Adrenal gland (tissue), 5 donors: ENCODE measurements around the gene C18orf32.

Experiments
- CTCF ChIP-seq, 6 experiments: fragments of 450-650 bp in 4 of 6; fragments of 200-600 bp in 2 of 6; sonication (generic) in 1 of 6; IDR thresholded peaks; 1 replicate in 5 of 6; 2 replicates in 1 of 6; pipeline versions ENCODE4 v1.5.1 to v1.8.0; 2016 to 2021; ENCODE audit warnings: antibody characterized with exemption in 6 of 6, mild to moderate bottlenecking in 2 of 6, moderate library complexity in 1 of 6
- POLR2A ChIP-seq, 2 donors: fragments of 450-650 bp; IDR thresholded peaks; one replicate each; pipeline ENCODE4 v1.6.1; 2017; ENCODE audit warnings: antibody characterized with exemption in 2 of 2, mild to moderate bottlenecking in 2 of 2, moderate library complexity in 1 of 2
- donor health status: DM: no; HTN: no; CAD: no.

- TF ChIP-seq CTCF (IDR thresholded peaks at IDR 0.05) (no peak), POLR2A (IDR thresholded peaks at IDR 0.05) (no peak)
Measured at GRCh38 chr18:49481907-49482306, 5.1 kb downstream of the C18orf32 start.
